Hepatocyte (in vitro differentiated cells): ENCODE measurements around the gene KLKB1. TPM values are rescaled to one million over a fixed set of nuclear protein-coding genes. Genes with fewer than 3 reads are reported as not detected.

ENCODE experiments used
- DNase-seq: peaks from one replicate; pipeline ENCODE4 v3.0.0-alpha.2; 2016; ENCODE audit warnings: low spot score
- H2AFZ ChIP-seq: fragments of 200-600 bp; sonication (generic); 2 replicates; pipeline ENCODE4 v1.6.0; 2016; ENCODE audit warnings: antibody characterized with exemption, mild to moderate bottlenecking
- H3K27ac ChIP-seq: fragments of 200-600 bp; sonication (generic); 2 replicates; pipeline ENCODE4 v1.5.1; 2016; ENCODE audit warnings: mild to moderate bottlenecking
- H3K27me3 ChIP-seq: fragments of 200-600 bp; sonication (generic); 2 replicates; pipeline ENCODE4 v1.6.1; 2016
- H3K36me3 ChIP-seq: fragments of 200-600 bp; sonication (generic); replicated peaks from 2 replicates; pipeline ENCODE4 v1.5.1; 2016; ENCODE audit warnings: low read depth; ENCODE audit not compliant: insufficient read depth
- H3K4me1 ChIP-seq: fragments of 200-600 bp; sonication (generic); 2 replicates; pipeline ENCODE4 v1.5.1; 2016; ENCODE audit warnings: mild to moderate bottlenecking, moderate library complexity; ENCODE audit not compliant: insufficient read depth
- H3K4me2 ChIP-seq: fragments of 200-600 bp; sonication (generic); 2 replicates; pipeline ENCODE4 v1.6.0; 2016
- H3K4me3 ChIP-seq: fragments of 200-600 bp; sonication (generic); 2 replicates; pipeline ENCODE4 v1.5.1; 2016; ENCODE audit warnings: mild to moderate bottlenecking
- H3K79me2 ChIP-seq: fragments of 200-600 bp; sonication (generic); 2 replicates; pipeline ENCODE4 v1.6.0; 2017; ENCODE audit warnings: mild to moderate bottlenecking
- H3K9me2 ChIP-seq: fragments of 200-600 bp; sonication (generic); replicated peaks from 2 replicates; pipeline ENCODE4 v1.6.0; 2017; ENCODE audit warnings: mild to moderate bottlenecking; ENCODE audit not compliant: insufficient read depth
- H3K9me3 ChIP-seq: fragments of 200-600 bp; sonication (generic); 2 replicates; pipeline ENCODE4 v1.5.1; 2016; ENCODE audit warnings: low read depth, mild to moderate bottlenecking
- H4K20me1 ChIP-seq: fragments of 200-600 bp; sonication (generic); 2 replicates; pipeline ENCODE4 v1.6.0; 2016; ENCODE audit warnings: mild to moderate bottlenecking; ENCODE audit not compliant: insufficient read depth, poor library complexity, severe bottlenecking
- CTCF ChIP-seq: fragments of 200-600 bp; sonication (generic); IDR thresholded peaks from 2 replicates; pipeline ENCODE4 v1.5.1; 2016; ENCODE audit warnings: antibody characterized with exemption, mild to moderate bottlenecking; ENCODE audit not compliant: poor library complexity
- EZH2 ChIP-seq: fragments of 200-600 bp; sonication (generic); IDR thresholded peaks from 2 replicates; pipeline ENCODE4 v1.6.1; 2016; ENCODE audit warnings: antibody characterized with exemption, mild to moderate bottlenecking, borderline replicate concordance
- EZH2phosphoT487 ChIP-seq: fragments of 200-600 bp; sonication (generic); IDR thresholded peaks from one replicate; pipeline ENCODE4 v1.6.1; 2018; ENCODE audit warnings: antibody characterized with exemption, mild to moderate bottlenecking, low read depth, moderate library complexity; ENCODE audit not compliant: unreplicated experiment, severe bottlenecking
- WGBS: methylation state at CpG from one replicate; pipeline ENCODE4 v1.1.6; 2016; ENCODE audit warnings: low lambda C conversion rate; ENCODE audit errors: missing lambda C conversion rate; 5-methylcytosine and 5-hydroxymethylcytosine counted together
- polyA plus RNA-seq: library from polyadenylated mRNA; unstranded; fragments of >200 nt; fragmentation: Nextera tagmentation; extraction: Ambion mirVana; gene quantifications from 2 replicates; pipeline ENCODE4 v1.2.1, GENCODE V29; 2016
- total RNA-seq: library from RNA; depleted of rRNA; stranded (reverse); fragments of >200 nt; gene quantifications from 2 replicates; pipeline ENCODE4 v1.2.3, GENCODE V29; 2014

The KLKB1 gene
- total and polyA plus RNA-seq, 2 experiments from 2014 or later, result 8.8 to 20.3 TPM

GRCh38 chr4:186201535-186202230 lies 25.6 kb upstream of the KLKB1 start:
- Histone ChIP-seq H3K4me3 (no peak overlapping the region), H3K4me1 (no peaks in the 10 kb centered on the region), H3K27ac (no peak overlapping the region), H3K27me3 (no peaks in the 10 kb centered on the region), H2AFZ (no peak overlapping the region), H3K79me2 (no peaks in the 10 kb centered on the region), H3K9me3 (no peaks in the 10 kb centered on the region), H3K9me2 (no peaks in the 10 kb centered on the region), H3K36me3 (no peaks in the 10 kb centered on the region), H3K4me2 (no peak overlapping the region), H4K20me1 (no peaks in the 10 kb centered on the region)
- TF ChIP-seq CTCF, result peak; percentile 47
- no peak for TF ChIP-seq EZH2
- 49% methylated on average over 9 of the region's 9 CpGs for WGBS
- peak; percentile 64 for DNase-seq

GRCh38 chr4:186202490-186203140 lies 24.7 kb upstream of the KLKB1 start:
- Histone ChIP-seq H3K9me3 (no peaks in the 10 kb centered on the region), H3K4me1 (no peaks in the 10 kb centered on the region), H3K27ac (no peak overlapping the region), H3K9me2 (no peaks in the 10 kb centered on the region), H3K79me2 (no peaks in the 10 kb centered on the region), H3K4me2 (no peak overlapping the region), H4K20me1 (no peaks in the 10 kb centered on the region), H3K36me3 (no peaks in the 10 kb centered on the region), H3K4me3 (no peak overlapping the region), H2AFZ (no peak overlapping the region), H3K27me3 (no peaks in the 10 kb centered on the region)
- DNase-seq, result no peak
- TF ChIP-seq EZH2phosphoT487, result no peak
- TF ChIP-seq CTCF, result no peak
- TF ChIP-seq EZH2, result no peak
- WGBS, result 97% methylated on average over 8 of the region's 8 CpGs

GRCh38 chr4:186203406-186203805 lies 23.9 kb upstream of the KLKB1 start:
- Histone ChIP-seq H2AFZ (no peak overlapping the region), H3K27ac (no peak overlapping the region), H3K36me3 (no peaks in the 10 kb centered on the region), H3K4me1 (no peaks in the 10 kb centered on the region), H3K9me2 (no peaks in the 10 kb centered on the region), H3K4me2 (peak overlapping the region; percentile 36), H4K20me1 (no peaks in the 10 kb centered on the region), H3K27me3 (no peaks in the 10 kb centered on the region), H3K4me3 (no peak overlapping the region), H3K9me3 (no peaks in the 10 kb centered on the region), H3K79me2 (no peaks in the 10 kb centered on the region)
- peak; percentile 14 for DNase-seq
- 64% methylated on average over 12 of the region's 12 CpGs for WGBS
- TF ChIP-seq EZH2phosphoT487 (no peak), EZH2 (no peak), CTCF (no peak)
